Gastroesophageal sphincter (tissue), 4 donors: ENCODE measurements around the gene PTPRD. TPM values are rescaled to one million over a fixed set of nuclear protein-coding genes. Genes with fewer than 3 reads are reported as not detected.

Experiments
- ATAC-seq: fragments of 150-250 bp; one replicate; pipeline ENCODE4 v1.9.1; 2016; ENCODE audit warnings: mild to moderate bottlenecking, moderate library complexity
- H3K27ac ChIP-seq, 4 donors: fragments of 200-600 bp; sonication (generic) in 3 of 4; 1 replicate in 3 of 4; 2 replicates in 1 of 4; pipeline ENCODE4 v1.5.1; 2016 to 2019
- H3K27me3 ChIP-seq: fragments of 200-600 bp; sonication (generic); one replicate; pipeline ENCODE4 v1.5.1; 2019
- H3K36me3 ChIP-seq, 2 donors: fragments of 200-600 bp; sonication (generic); one replicate each; pipeline ENCODE4 v1.5.1; 2019; ENCODE audit warnings: control low read depth in 1 of 2
- H3K4me1 ChIP-seq, 3 donors: fragments of 200-600 bp; sonication (generic); 1 replicate in 2 of 3; 2 replicates in 1 of 3; pipeline ENCODE4 v1.5.1; 2016 to 2019; ENCODE audit warnings: control low read depth in 2 of 3
- H3K4me3 ChIP-seq, 2 donors: fragments of 200-600 bp; sonication (generic); one replicate each; pipeline ENCODE4 v1.5.1; 2019; ENCODE audit warnings: mild to moderate bottlenecking in 1 of 2, moderate library complexity in 1 of 2
- H3K9me3 ChIP-seq, 3 donors: fragments of 200-600 bp; sonication (generic); one replicate each; pipeline ENCODE4 v1.5.1; 2017 to 2019; ENCODE audit warnings: control low read depth in 2 of 3
- EP300 ChIP-seq: sonication (generic); formaldehyde crosslinking; IDR thresholded peaks from one replicate; pipeline ENCODE4 v1.6.1; 2017; ENCODE audit warnings: antibody characterized with exemption, mild to moderate bottlenecking
- POLR2A ChIP-seq, 2 donors: fragments of 450-650 bp; IDR thresholded peaks; one replicate each; pipeline ENCODE4 v1.6.1; 2017; ENCODE audit warnings: antibody characterized with exemption in 2 of 2, mild to moderate bottlenecking in 2 of 2, moderate library complexity in 1 of 2
- POLR2AphosphoS5 ChIP-seq: sonication (generic); formaldehyde crosslinking; IDR thresholded peaks from one replicate; pipeline ENCODE4 v1.6.1; 2017; ENCODE audit warnings: antibody characterized with exemption
- WGBS, 2 donors: methylation state at CpG; one replicate each; pipeline ENCODE4 v1.1.5; 2018; ENCODE audit warnings: low coverage in 1 of 2; 5-methylcytosine and 5-hydroxymethylcytosine counted together
- total RNA-seq, 4 donors: library from RNA; depleted of rRNA; stranded (reverse); fragments of >200 nt; gene quantifications; one replicate each; pipeline ENCODE4 v1.1.0, GENCODE V29; 2016
- TF ChIP-seq, protein P1 (sequence below), 4 experiments: fragments of 200-600 bp in 2 of 4; fragments of 450-650 bp in 2 of 4; sonication (generic) in 1 of 4; IDR thresholded peaks; one replicate each; pipeline ENCODE4 v1.5.1; 2017 to 2019; ENCODE audit warnings: antibody characterized with exemption in 4 of 4, mild to moderate bottlenecking in 2 of 4, moderate library complexity in 2 of 4

The PTPRD gene
- total RNA-seq, 4 donors from 2014 or later, result 3.5 to 53.9 (median 15.8) TPM

DNA sequence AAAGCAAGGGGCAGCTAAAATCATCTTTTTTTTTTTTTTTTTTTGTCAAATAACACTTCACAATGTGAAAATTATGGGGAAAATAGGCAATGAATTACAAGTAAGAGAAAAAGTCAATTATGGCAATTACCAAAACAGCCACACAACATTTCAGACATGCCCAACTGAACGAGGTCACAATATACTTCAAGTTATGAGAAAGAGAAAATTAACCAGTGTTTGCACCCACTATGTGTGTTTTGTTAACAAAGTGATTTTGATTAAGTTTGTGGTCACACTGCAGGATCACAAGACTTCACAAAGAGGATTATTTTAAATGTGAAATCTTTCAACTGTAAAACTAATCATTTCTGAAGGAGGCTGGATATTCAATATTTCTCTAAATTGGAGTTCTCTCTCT, 1780.4 kb downstream of the PTPRD start:
- TF ChIP-seq, protein P1, sequence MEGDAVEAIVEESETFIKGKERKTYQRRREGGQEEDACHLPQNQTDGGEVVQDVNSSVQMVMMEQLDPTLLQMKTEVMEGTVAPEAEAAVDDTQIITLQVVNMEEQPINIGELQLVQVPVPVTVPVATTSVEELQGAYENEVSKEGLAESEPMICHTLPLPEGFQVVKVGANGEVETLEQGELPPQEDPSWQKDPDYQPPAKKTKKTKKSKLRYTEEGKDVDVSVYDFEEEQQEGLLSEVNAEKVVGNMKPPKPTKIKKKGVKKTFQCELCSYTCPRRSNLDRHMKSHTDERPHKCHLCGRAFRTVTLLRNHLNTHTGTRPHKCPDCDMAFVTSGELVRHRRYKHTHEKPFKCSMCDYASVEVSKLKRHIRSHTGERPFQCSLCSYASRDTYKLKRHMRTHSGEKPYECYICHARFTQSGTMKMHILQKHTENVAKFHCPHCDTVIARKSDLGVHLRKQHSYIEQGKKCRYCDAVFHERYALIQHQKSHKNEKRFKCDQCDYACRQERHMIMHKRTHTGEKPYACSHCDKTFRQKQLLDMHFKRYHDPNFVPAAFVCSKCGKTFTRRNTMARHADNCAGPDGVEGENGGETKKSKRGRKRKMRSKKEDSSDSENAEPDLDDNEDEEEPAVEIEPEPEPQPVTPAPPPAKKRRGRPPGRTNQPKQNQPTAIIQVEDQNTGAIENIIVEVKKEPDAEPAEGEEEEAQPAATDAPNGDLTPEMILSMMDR (IDR thresholded peaks at IDR 0.05), result no peak
- TF ChIP-seq POLR2A (IDR thresholded peaks at IDR 0.05) (no peak), POLR2AphosphoS5 (no peak), EP300 (no peak)
- H3K27me3 ChIP-seq, result no peaks in the 10 kb centered on the region
- WGBS, 2 donors, result 50 to 67% methylated on average over 1 of the region's 1 CpG
- no peaks in the 10 kb centered on the region for H3K9me3 ChIP-seq
- no peaks in the 10 kb centered on the region for H3K36me3 ChIP-seq
- H3K27ac ChIP-seq, result no peak overlapping the region
- no peak for ATAC-seq
- no peaks in the 10 kb centered on the region for H3K4me1 ChIP-seq
- no peak overlapping the region for H3K4me3 ChIP-seq

DNA sequence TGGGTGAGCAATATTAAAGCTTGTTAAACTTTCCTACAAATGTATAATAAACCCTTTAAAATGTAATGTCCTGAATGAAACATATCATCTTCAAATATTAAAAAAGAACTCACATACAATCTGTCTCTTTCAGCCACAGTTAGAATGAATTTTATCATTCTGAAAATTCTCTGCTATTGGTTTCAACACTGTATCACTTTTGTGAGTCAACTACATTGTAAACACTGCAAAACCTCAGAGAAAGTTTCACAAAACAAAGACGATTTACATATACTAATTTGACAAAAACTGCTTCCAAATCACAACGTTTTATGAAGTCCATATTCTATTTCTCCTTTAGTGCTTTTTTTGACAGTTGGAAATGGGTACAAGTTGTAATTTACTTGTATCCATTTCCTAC, 1781.2 kb downstream of the PTPRD start:
- Histone ChIP-seq H3K9me3 (no peaks in the 10 kb centered on the region), H3K4me1 (no peaks in the 10 kb centered on the region), H3K36me3 (no peaks in the 10 kb centered on the region), H3K27me3 (no peaks in the 10 kb centered on the region), H3K27ac (no peak overlapping the region), H3K4me3 (no peak overlapping the region)
- WGBS, 2 donors, result 39 to 49% methylated on average over 2 of the region's 2 CpGs
- no peak for TF ChIP-seq EP300
- no peak for ATAC-seq

DNA sequence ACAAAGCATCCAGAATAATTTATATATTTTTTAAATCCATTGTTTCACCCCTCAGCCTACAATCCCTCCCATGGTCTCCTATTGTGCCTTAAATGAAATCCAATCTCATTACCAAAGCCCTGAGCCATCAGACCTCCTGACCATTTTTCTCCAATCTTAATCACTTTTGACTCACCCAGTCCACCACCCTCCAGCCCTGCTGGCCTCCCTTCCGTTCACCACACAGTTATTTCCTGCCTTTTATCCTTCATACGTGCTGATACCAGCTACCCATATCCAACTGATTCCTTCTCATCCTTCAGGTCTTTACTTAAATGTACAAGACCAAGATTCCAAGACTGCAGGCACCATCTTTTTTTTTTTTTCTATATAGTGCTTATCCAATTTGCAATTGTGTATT, 1786.5 kb downstream of the PTPRD start:
- Histone ChIP-seq H3K4me1 (no peaks in the 10 kb centered on the region), H3K27me3 (no peaks in the 10 kb centered on the region), H3K27ac (no peak overlapping the region), H3K4me3 (no peak overlapping the region), H3K9me3 (no peaks in the 10 kb centered on the region), H3K36me3 (no peaks in the 10 kb centered on the region)
- ATAC-seq, result no peak
- no peak for TF ChIP-seq POLR2A (IDR thresholded peaks at IDR 0.05)
- TF ChIP-seq POLR2AphosphoS5, result no peak
- TF ChIP-seq EP300, result no peak
- TF ChIP-seq, protein P1 (IDR thresholded peaks at IDR 0.05), result no peak
- WGBS, 2 donors, result 72 to 93% methylated on average over 2 of the region's 2 CpGs

DNA sequence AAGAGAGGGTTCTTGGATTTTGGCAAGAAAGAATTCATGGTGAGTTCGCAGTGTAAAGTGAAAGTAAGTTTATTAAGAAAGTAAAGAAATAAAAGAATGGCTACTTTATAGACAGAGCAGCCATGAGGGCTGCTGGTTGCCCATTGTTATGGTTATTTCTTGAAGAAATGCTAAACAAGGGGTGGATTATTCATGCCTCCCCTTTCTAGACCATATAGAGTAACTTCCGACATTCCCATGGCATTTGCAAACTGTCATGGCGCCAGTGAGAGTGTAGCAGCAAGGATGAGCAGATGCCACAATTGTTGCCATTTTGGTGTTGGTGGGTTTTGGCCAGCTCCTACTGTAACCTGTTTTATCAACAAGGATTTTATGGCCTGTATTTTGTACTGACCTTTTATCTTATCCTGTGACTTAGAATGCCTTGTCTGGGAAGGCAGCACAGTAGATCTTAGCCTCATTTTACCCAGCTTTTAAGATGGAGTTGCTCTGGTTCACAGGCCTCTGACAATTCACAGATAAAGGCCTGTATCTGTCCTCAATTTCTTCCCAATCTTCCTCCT, 1787.1 kb downstream of the PTPRD start:
- Histone ChIP-seq H3K4me3 (no peak overlapping the region), H3K27ac (no peak overlapping the region), H3K27me3 (no peaks in the 10 kb centered on the region), H3K9me3 (no peaks in the 10 kb centered on the region), H3K36me3 (no peaks in the 10 kb centered on the region), H3K4me1 (no peaks in the 10 kb centered on the region)
- WGBS, 2 donors, result 40 to 80% methylated on average over 3 of the region's 3 CpGs
- TF ChIP-seq EP300 (no peak), POLR2AphosphoS5 (no peak), POLR2A (IDR thresholded peaks at IDR 0.05) (no peak)
- TF ChIP-seq, protein P1 (IDR thresholded peaks at IDR 0.05), result no peak
- ATAC-seq, result no peak

DNA sequence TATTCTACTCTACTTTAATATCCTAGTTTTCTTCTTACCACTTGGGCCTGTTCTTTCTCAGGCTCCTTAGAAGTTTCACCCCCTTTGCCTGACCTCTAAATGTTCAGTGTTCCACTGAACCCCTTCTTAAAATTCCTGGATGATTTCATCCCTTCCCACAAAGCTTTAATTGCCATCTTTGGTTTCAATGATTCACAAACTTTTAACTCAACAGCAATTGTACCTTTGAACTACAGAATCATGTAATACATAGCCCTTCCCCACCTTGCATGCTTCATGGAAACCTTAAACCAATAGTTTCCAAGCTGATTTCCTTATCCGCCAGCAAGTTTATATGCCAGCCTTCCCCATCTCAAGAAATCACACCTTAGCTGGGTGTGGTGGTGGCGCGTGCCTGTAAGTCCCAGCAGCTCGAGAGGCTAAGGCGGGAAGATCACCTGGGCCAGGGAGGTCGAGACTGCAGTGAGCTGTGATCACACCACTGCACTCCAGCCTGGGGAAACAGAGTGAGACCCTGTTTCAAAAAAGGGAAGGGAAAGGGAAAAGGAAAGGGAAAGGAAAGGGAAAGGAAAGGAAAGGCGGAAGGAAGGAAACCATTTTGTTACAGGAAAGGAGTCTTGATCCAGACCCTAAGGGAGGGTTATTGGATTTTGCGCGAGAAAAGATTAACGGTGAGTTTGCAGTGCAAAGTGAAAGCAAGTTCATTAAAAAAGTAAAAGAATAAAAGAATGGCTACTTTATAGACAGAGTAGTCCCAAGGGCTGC, 1789.5 kb downstream of the PTPRD start:
- TF ChIP-seq, protein P1 (IDR thresholded peaks at IDR 0.05), result no peak
- no peak for TF ChIP-seq POLR2AphosphoS5
- no peak for TF ChIP-seq EP300
- TF ChIP-seq POLR2A (IDR thresholded peaks at IDR 0.05), result no peak
- ATAC-seq, result no peak
- no peaks in the 10 kb centered on the region for H3K27me3 ChIP-seq

More for the DNA sequence above, 1789.5 kb downstream of the PTPRD start:
- Histone ChIP-seq H3K36me3 (no peaks in the 10 kb centered on the region), H3K4me3 (no peak overlapping the region), H3K27ac (no peak overlapping the region), H3K9me3 (no peaks in the 10 kb centered on the region), H3K4me1 (no peaks in the 10 kb centered on the region)
- WGBS, 2 donors, result 84 to 100% methylated on average over 4 to 5 of the region's 10 CpGs
